C4-2B (cell line): Measurements from ENCODE around the gene CX3CR1.

Experiments
- CTCF ChIP-seq: fragments of 450-650 bp; conservative IDR thresholded peaks from 2 replicates; pipeline ENCODE4 v1.5.1; 2017; ENCODE audit warnings: mild to moderate bottlenecking
- ZFX ChIP-seq: fragments of 450-650 bp; IDR thresholded peaks from 2 replicates; pipeline ENCODE4 v1.6.1; 2017

GRCh38 chr3:39299279-39299678, 19.4 kb upstream of the CX3CR1 start:
- no peak for TF ChIP-seq CTCF
- no peak for TF ChIP-seq ZFX
